CD14-positive monocyte (primary cell): ENCODE data around the gene HIPK1. TPM values are rescaled to one million over a fixed set of nuclear protein-coding genes. Genes with fewer than 3 reads are reported as not detected.
A peak's percentile ranks its signal among the peaks of the same experiment; 100 is the strongest.

Source experiments
- DNase-seq, 3 donors: peaks; one replicate each; pipeline ENCODE4 v3.0.0-alpha.2; 2011 to 2022
- H2AFZ ChIP-seq: 2 replicates; pipeline ENCODE4 v1.6.0; 2012; ENCODE audit warnings: mild to moderate bottlenecking, low read depth, low read length, inconsistent platforms; ENCODE audit not compliant: insufficient read depth, poor library complexity, severe bottlenecking
- H3K27ac ChIP-seq, 2 donors: 1 replicate in 1 of 2; 2 replicates in 1 of 2; pipeline ENCODE4 v1.5.1; 2012 to 2013; ENCODE audit warnings: low read length in 2 of 2, control low read depth in 1 of 2, inconsistent platforms in 1 of 2, low read depth in 1 of 2, mild to moderate bottlenecking in 1 of 2
- H3K27me3 ChIP-seq, 2 donors: one replicate each; pipeline versions ENCODE4 v1.6.0 to v1.6.1; 2011 to 2013; ENCODE audit warnings: low read length in 2 of 2; ENCODE audit not compliant: control insufficient read depth in 2 of 2, insufficient read depth in 2 of 2
- H3K36me3 ChIP-seq, 2 donors: replicated peaks in 1 of 2; 1 replicate in 1 of 2; 2 replicates in 1 of 2; pipeline versions ENCODE4 v1.5.1 to v1.6.1; 2012 to 2013; ENCODE audit warnings: low read length in 2 of 2, control low read depth in 1 of 2, inconsistent platforms in 1 of 2, mild to moderate bottlenecking in 1 of 2; ENCODE audit not compliant: insufficient read depth in 2 of 2, control insufficient read depth in 1 of 2
- H3K4me1 ChIP-seq, 2 donors: 1 replicate in 1 of 2; 2 replicates in 1 of 2; pipeline versions ENCODE4 v1.5.1 to v1.6.1; 2012 to 2013; ENCODE audit warnings: low read length in 2 of 2, control low read depth in 1 of 2, inconsistent platforms in 1 of 2, mild to moderate bottlenecking in 1 of 2, moderate library complexity in 1 of 2; ENCODE audit not compliant: insufficient read depth in 2 of 2, control insufficient read depth in 1 of 2
- H3K4me2 ChIP-seq: replicated peaks from 2 replicates; pipeline ENCODE3; 2012; ENCODE audit warnings: low read length, moderate library complexity, mild to moderate bottlenecking; ENCODE audit not compliant: poor library complexity, severe bottlenecking; ENCODE audit errors: extremely low read depth
- H3K4me3 ChIP-seq, 3 experiments: fragments of 200-600 bp in 1 of 3; sonication (generic) in 1 of 3; replicated peaks in 1 of 3; 1 replicate in 2 of 3; 2 replicates in 1 of 3; pipeline ENCODE4 v1.5.1; 2011 to 2013; ENCODE audit warnings: low read length in 3 of 3, mild to moderate bottlenecking in 3 of 3, control low read depth in 2 of 3, low read depth in 2 of 3, inconsistent platforms in 1 of 3, moderate library complexity in 1 of 3
- H3K79me2 ChIP-seq: 2 replicates; pipeline ENCODE4 v1.6.0; 2012; ENCODE audit warnings: mild to moderate bottlenecking, control low read depth, inconsistent platforms, low read length, moderate library complexity; ENCODE audit not compliant: insufficient read depth
- H3K9ac ChIP-seq: 2 replicates; pipeline ENCODE4 v1.6.0; 2017; ENCODE audit warnings: low read length, mild to moderate bottlenecking; ENCODE audit not compliant: insufficient read depth, poor library complexity, severe bottlenecking
- H3K9me3 ChIP-seq, 2 donors: replicated peaks in 1 of 2; 1 replicate in 1 of 2; 2 replicates in 1 of 2; pipeline versions ENCODE4 v1.5.1 to v1.6.1; 2012 to 2013; ENCODE audit warnings: low read length in 2 of 2, control low read depth in 1 of 2; ENCODE audit not compliant: control insufficient read depth in 1 of 2, insufficient read depth in 1 of 2
- H4K20me1 ChIP-seq: 2 replicates; pipeline ENCODE4 v1.6.0; 2012; ENCODE audit warnings: mild to moderate bottlenecking, low read length, control low read depth, moderate library complexity; ENCODE audit not compliant: insufficient read depth
- H3K27ac Mint-ChIP-seq, 7 donors: one replicate each; pipeline ENCODE4 v1.8.0; 2020; ENCODE audit warnings: mild to moderate bottlenecking in 7 of 7, mixed read lengths in 7 of 7, moderate library complexity in 6 of 7, inconsistent platforms in 2 of 7
- H3K27me3 Mint-ChIP-seq, 3 donors: one replicate each; pipeline ENCODE4 v1.8.0; 2021 to 2022; ENCODE audit warnings: low read depth in 3 of 3, mild to moderate bottlenecking in 3 of 3, mixed read lengths in 3 of 3, moderate library complexity in 3 of 3, inconsistent platforms in 1 of 3
- H3K36me3 Mint-ChIP-seq, 2 donors: one replicate each; pipeline ENCODE4 v1.8.0; 2020; ENCODE audit warnings: mixed read lengths in 2 of 2, inconsistent platforms in 1 of 2, mild to moderate bottlenecking in 1 of 2
- H3K4me1 Mint-ChIP-seq: one replicate; pipeline ENCODE4 v1.8.0; 2020; ENCODE audit warnings: mild to moderate bottlenecking, mixed read lengths
- H3K4me3 Mint-ChIP-seq, 2 donors: one replicate each; pipeline ENCODE4 v1.8.0; 2020; ENCODE audit warnings: mild to moderate bottlenecking in 2 of 2, mixed read lengths in 2 of 2, moderate library complexity in 1 of 2
- H3K9me3 Mint-ChIP-seq, 7 donors: one replicate each; pipeline ENCODE4 v1.8.0; 2020 to 2022; ENCODE audit warnings: mixed read lengths in 7 of 7, mild to moderate bottlenecking in 6 of 7, moderate library complexity in 6 of 7, inconsistent platforms in 2 of 7
- CTCF ChIP-seq: fragments of 200-600 bp; IDR thresholded peaks from one replicate; pipeline ENCODE4 v1.8.0; 2022; ENCODE audit warnings: antibody characterized with exemption, mild to moderate bottlenecking
- WGBS: methylation state at CpG from one replicate; pipeline ENCODE4 v1.1.5; 2013; ENCODE audit warnings: missing lambda C conversion rate; ENCODE audit not compliant: insufficient coverage; 5-methylcytosine and 5-hydroxymethylcytosine counted together
- intact Hi-C, 2 donors: fragments of 100-400 bp; cut with micrococcal nuclease; formaldehyde crosslinking; loops; one replicate each; pipeline versions ENCODE4 v1.15.0 to v1.15.1; 2023
- polyA plus RNA-seq, 3 donors: library from polyadenylated mRNA; depleted of rRNA in 1 of 3; unstranded in 2 of 3; stranded (reverse) in 1 of 3; fragments of 300-500 nt in 2 of 3; fragments of >200 nt in 1 of 3; fragmentation: Illumina TruSeq in 2 of 3; gene quantifications; 1 replicate in 2 of 3; 2 replicates in 1 of 3; pipeline ENCODE4 v1.2.3, GENCODE V29; 2012 to 2021

The HIPK1 gene
- polyA plus RNA-seq, 3 donors: 10.1 to 57.2 (median 14.8) TPM

GRCh38 chr1:113943028-113943811 lies 14.1 kb downstream of the HIPK1 start:
- peaks cover 83% of the 10 kb centered on the region for H4K20me1 ChIP-seq
- H3K4me1 Mint-ChIP-seq: peaks cover 79% of the 10 kb centered on the region
- no peaks in the 10 kb centered on the region for H3K27me3 ChIP-seq
- peaks cover 12 to 18% of the 10 kb centered on the region in 2 donors for H3K36me3 ChIP-seq
- H2AFZ ChIP-seq: no peak overlapping the region
- no peaks in the 10 kb centered on the region for H3K9me3 ChIP-seq
- H3K27me3 Mint-ChIP-seq: no peaks in the 10 kb centered on the region
- H3K4me1 ChIP-seq: peaks cover 70 to 90% of the 10 kb centered on the region in 2 donors
- H3K4me3 Mint-ChIP-seq: no peak overlapping the region
- H3K4me2 ChIP-seq: peak overlapping the region; percentile 46
- peak overlapping the region in 6 of 7 donors; percentile 73 to 90 (median 76) for H3K27ac Mint-ChIP-seq
- peaks cover 32 to 46% of the 10 kb centered on the region in 2 donors for H3K36me3 Mint-ChIP-seq
- intact Hi-C loops: loop anchor here in 1 of 2 donors (5.0 kb wide), 1 partner anchor 36 kb away; the partner anchor contains the start of gene DCLRE1B
- peaks cover 100% of the 10 kb centered on the region for H3K79me2 ChIP-seq
- no peak overlapping the region for H3K9ac ChIP-seq
- peak; percentile 73 to 95 (median 89) for DNase-seq
- peak overlapping the region in 1 of 3 experiments; percentile 42 for H3K4me3 ChIP-seq
- no peak for TF ChIP-seq CTCF
- peak overlapping the region; percentile 42 to 69 for H3K27ac ChIP-seq
- no peaks in the 10 kb centered on the region for H3K9me3 Mint-ChIP-seq

GRCh38 chr1:113945329-113945728 lies 16.2 kb downstream of the HIPK1 start:
- Histone ChIP-seq H3K9ac (no peak overlapping the region), H3K9me3 (no peaks in the 10 kb centered on the region), H4K20me1 (peaks cover 83% of the 10 kb centered on the region), H3K27ac (peak overlapping the region in 1 of 2 donors; percentile 69), H3K27me3 (no peaks in the 10 kb centered on the region), H2AFZ (no peak overlapping the region), H3K4me2 (no peak overlapping the region), H3K79me2 (peaks cover 100% of the 10 kb centered on the region), H3K4me1 (peaks cover 56 to 70% of the 10 kb centered on the region in 2 donors), H3K36me3 (peaks cover 11 to 30% of the 10 kb centered on the region in 2 donors), H3K4me3 (no peak overlapping the region)
- peak overlapping the region in 4 of 7 donors; percentile 9 to 81 (median 56) for H3K27ac Mint-ChIP-seq
- TF ChIP-seq CTCF: no peak
- intact Hi-C loops: no loop called here
- H3K4me1 Mint-ChIP-seq: peaks cover 68% of the 10 kb centered on the region
- H3K9me3 Mint-ChIP-seq: no peaks in the 10 kb centered on the region
- no CpG with 5 or more reads among the region's 1 CpG for WGBS
- peaks cover 0 to 1% (median 0%) of the 10 kb centered on the region in 3 donors for H3K27me3 Mint-ChIP-seq
- H3K36me3 Mint-ChIP-seq: peaks cover 31 to 57% of the 10 kb centered on the region in 2 donors
- H3K4me3 Mint-ChIP-seq: no peak overlapping the region
- no peak for DNase-seq
